DMS 273 (cell line): ENCODE measurements around the gene DTWD2.
"Not testable (repeated sequence)": the region's sequence is repeated elsewhere in the genome, so short reads cannot be mapped to it uniquely, and the experiment has no call there.

Experiments
- DNase-seq: peaks from one replicate; lab custom pipeline; 2025; ENCODE audit not compliant: unreplicated experiment; lab: John Stamatoyannopoulos, UW

The DTWD2 gene

DNA sequence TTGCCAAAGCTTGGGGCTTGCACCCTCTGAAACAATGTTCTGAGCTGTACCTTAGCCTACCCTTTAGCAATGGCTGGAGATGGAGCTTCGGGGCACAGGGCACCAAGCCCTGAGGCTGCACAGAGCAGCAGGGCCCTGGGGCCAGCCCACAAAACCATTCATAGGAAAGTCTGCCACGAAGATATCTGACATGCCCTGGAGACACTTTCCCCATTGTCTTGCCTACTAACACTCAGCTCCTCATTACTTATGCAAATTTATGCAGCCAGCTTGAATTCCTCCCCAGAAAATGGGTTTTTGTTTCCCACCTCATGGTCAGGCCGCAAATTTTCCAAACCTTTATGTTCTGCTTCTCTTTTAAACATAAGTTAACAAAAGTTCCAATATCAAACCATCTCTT, 105.7 kb downstream of the DTWD2 start:
- DNase-seq = no peak

DNA sequence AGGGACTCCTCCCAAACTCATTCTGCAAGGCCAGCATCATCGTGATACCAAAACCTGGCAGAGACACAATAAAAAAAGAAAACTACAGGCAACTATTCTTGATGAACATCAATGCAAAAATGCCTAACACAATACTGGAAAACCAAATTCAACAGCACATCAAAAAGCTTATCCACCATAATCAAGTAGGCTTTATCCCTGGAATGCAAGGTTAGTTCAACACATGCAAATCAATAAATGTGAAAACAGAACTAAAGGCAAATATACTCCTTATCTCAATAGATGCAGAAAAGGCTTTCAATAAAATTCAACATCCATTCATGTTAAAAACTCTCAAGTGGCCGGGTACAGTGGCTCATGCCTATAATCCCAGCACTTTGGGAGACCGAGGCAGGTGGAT, 111.5 kb downstream of the DTWD2 start:
- not testable (repeated sequence) for DNase-seq

DNA sequence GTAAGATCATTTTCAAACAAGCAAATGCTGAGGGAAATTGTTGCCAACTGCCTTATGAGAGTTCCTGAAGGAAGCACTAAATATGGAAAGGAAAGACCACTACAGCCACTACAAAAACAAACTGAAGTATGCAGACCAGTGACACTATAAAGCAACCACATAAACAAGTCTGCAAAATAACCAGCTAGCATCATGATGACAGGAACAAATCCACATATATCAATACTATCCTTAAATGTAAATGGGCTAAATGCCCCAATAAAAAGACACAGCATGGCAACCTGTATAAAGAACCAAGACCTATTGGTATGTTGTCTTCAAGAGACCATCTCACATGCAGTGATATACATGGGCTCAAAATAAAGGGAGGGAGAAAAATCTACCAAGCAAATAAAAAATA, 113.2 kb downstream of the DTWD2 start:
- DNase-seq = no peak

DNA sequence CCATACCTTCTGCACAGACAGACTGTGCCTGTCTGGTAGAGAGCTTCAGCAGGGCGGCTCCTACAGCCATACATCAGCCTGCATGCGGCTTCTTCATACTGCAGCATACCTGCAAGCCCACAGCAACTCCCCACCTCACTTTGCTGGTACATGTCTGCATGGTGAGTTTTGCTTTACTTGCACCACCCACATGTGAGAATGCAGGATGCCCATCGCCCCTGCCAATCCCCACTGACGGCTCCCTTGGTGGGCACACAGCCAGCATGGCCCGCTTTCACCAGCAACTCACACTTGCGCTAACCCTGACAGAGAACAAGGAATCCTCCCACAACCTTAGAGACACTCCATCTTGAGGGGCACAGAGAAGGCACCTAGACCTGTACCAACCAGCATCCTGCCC, 114.9 kb downstream of the DTWD2 start:
- no peak for DNase-seq

DNA sequence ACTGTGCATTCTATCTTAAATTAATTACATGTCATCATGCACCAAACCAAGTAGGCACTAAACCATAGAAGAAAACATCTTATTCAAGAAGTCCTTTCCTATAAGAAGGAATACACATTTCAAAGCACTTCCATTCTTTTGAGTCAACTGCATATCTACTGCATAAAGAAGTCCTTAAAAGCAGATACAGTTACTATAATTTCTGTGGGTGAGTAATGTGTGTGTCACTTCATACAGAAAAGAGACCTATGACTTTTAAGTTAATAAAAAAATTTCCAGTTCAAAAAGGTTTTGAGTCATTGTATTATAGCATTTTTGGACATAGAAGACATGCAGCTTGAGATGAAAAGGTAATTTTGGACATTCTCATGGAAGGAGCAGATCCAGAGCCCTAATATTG, 125.0 kb downstream of the DTWD2 start:
- DNase-seq = no peak

DNA sequence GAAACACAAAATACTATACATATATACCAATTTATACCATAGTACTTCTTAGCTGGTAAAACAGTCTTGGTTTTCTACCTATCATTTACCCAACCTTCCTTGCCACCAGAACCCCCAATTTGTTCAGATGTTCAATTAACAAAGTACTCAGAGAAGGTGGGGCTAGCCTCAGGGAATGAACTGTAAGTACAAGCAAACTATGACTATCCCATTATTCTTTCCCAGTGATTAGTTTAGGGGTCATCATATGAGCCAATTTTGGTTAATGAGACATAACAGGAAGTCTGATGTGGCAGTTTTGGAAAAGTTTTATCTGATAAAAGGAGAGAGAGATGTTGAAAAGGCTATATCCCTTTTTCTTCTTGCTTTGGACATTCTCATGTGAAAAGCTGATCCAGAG, 125.8 kb downstream of the DTWD2 start:
- no peak for DNase-seq

DNA sequence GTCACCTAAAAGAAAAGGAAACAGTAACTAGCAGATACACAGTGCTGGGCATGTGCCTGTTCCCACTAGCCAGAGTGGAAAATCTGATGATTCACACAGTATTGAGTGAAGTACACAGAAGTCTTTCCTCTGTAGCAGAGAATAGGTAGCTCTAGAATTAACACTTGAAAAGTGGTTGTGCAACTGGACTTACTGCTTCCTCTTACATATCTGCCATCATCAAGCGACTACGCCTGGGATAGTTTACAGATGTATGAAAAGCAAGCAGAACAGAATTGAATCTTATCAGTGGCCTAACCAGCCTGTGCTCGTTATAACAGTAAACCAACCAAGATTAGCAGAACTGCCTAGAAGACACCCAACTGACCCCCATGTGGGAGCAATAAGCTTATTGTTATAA, 130.6 kb downstream of the DTWD2 start:
- no peak for DNase-seq

DNA sequence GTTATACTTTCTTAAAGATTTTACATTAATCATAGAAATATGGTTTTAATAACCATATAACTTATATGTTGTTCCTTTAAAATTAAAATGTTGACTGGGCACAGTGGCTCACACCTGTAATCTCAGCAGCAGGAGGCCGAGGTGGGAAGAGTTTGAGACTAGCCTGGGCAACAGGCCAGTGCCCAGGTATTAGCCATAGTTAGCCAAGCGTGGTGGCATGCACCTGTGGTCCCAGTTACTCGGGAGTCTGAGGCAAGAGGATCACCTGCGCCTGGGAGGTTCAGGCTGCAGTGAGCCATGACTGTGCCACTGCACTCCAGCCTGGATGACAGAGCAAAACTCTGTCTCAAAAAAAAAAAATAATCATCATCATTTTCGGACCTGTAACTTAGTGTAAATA, 133.5 kb downstream of the DTWD2 start:
- no peak for DNase-seq

DNA sequence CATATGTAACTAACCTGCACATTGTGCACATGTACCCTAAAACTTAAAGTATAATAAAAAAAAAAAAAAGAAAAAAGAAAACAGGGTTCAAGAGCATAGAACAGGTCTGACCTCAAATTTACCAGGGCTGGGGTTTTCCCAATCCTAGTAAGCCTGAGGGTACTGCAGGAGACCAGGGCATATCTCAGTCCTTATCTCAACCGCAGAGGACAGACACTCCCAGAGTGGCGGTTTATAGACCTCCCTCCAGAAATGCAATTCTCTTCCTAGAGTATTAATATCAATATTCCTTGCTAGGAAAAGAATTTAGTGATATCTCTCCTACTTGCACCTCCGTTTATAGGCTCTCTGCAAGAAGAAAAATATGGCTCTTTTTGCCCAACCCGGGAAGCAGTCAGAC, 136.6 kb downstream of the DTWD2 start:
- DNase-seq = peak; percentile 4

DNA sequence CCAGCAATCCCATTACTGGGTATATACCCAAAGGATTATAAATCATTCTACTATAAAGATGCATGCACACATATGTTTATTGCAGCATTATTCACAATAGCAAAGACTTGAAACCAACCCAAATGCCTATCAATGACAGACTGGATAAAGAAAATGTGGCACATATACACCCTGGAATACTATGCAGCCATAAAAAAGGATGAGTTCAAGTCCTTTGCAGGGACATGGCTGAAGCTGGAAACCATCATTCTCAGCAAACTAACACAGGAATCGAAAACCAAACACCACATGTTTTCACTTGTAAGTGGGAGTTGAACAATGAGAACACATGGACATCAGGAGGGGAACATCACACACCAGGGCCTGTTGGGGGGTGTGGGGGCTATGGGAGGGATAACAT, 138.8 kb downstream of the DTWD2 start:
- not testable (repeated sequence) for DNase-seq

DNA sequence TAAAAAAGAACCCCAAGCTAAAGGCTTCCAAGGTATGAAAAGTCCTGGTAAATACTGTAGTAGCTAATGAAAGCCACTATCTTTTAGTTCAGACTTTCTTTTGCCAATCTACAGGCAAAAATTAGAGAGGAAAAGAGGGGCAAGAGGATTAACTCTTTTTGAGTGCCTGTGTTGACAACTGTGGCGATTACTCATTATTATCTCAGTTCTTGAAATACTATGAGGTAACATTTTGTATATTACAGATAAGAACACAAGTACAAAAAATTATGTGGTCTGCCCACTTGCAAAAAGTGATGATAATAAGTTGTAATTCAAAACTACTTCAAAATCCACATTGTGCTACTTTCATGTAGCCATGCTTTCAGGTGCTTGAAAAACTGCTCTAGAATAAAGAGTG, 144.0 kb downstream of the DTWD2 start:
- no peak for DNase-seq

DNA sequence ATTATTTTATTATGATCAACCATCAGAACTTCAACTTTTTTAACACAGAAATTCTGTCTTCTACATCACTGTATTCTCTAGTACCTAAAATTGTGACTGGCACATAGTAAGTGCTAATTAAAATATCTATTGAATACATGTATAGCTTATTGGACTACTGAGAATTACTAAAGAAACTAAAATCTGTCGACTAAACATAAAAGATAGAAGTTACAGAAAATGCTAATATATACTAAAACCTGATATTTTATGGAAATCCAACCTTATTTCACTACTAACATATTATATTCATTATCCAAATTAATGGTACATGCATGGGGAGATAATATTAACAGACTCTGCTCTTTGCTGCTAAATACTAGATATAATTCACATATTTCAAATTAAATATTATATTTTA, 153.6 kb downstream of the DTWD2 start:
- DNase-seq = no peak

DNA sequence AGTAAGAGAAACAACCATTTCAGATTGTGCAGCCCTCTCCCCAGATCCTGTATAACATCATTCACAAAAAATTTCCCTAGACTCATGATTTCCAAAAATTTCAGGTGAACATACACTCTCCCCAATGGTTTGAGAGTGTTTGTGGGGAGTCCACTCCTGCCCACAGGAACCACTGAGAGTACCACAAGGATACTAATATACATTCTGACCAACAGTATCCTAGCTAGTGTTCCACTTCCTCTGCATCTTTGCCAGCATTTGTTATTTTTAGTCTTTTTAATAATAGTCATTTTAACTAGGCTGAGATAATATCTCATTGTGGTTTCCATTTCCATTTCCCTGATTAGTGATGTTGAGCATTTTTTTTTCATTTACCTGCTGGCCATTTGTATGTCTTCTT, 155.4 kb downstream of the DTWD2 start:
- no peak for DNase-seq

DNA sequence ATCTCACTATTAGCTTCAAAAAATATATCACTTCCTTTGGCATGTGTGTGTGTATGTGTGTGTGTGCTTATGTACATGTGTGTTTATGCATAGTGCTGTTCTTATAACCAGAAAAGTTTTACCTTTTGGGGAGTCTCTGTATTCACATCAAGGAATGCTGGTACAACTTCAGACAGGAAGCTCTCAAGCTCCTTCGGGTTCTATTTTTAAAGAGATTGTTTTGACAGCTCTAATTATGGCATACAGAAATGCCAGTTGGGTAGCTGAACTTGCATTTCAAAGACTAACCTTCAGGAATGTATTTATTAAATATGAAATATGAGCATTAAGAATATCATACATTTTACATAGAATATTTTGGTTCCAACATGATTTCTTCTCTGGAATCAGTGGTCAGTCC, 163.1 kb downstream of the DTWD2 start:
- no peak for DNase-seq

DNA sequence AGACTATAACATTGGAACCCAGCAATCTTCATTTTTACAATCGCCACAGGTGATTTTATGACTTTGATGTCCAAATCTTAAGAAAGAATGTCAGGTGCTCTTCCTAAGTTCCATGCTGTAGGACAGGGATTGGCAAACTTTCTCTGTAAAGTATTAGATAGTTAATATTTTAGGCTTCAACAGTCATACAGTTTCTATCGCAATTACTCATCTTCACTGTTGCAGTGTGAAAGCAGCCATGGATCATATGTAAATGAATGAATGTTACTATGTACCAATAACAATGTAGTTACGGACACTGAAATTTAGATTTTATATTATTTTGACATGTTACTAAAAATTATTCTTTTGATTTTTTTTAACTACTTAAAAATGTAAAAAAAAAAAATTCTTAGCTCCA, 169.7 kb downstream of the DTWD2 start:
- no peak for DNase-seq

DNA sequence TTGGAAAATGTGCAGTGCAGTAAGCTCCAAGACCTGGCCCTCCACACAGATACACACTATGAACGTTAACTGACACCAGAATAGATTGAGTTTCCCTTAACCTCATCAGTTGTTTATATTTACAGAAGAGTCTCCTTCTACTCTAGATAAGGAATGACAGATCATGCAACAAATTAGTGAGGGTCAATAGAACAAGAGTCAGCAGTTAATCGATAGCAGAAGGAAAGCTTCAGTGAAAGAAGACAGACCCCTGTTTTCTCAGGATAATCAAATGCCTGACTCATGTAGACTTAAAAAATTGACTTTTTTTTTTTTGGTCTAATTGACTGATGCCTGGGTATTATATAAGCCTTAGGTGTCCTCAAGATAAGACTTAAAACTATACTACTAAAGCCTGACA, 179.9 kb downstream of the DTWD2 start:
- DNase-seq = no peak

DNA sequence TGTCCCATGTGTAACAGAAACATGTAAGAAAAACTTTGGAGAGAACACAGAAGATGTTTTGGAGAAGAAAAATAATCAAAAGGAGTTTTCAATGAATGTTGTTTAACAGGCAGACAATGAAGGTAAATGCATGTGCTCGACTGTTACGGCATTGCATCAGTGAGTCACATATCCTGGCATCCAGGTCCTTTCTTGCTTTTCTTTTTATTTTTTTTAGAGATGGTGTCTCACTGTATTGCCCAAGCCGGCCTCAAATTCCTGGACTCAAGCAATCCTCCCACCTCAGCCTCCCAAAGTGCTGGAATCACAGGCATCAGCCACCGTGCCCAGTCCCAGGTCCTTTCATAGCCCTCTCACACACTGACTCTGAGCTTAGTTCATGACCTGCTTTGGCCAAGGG, 181.8 kb downstream of the DTWD2 start:
- no peak for DNase-seq

DNA sequence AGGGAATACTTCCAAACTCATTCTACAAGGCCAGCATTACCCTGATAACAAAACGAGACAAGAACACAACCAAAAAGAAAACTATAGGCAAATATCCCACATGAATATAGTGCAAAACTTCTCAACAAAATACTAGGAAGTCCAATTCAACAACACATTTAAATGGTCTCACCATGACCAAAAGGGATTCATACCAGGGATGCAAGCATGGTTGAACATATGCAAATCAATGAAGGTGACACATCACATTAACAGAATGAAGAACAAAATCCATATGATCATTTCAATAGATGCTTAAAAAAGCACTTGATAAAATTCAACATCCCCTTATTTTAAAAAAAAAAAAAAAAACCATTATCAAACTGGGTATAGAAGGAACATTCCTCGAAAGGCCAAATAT, 186.0 kb downstream of the DTWD2 start:
- no peak for DNase-seq

DNA sequence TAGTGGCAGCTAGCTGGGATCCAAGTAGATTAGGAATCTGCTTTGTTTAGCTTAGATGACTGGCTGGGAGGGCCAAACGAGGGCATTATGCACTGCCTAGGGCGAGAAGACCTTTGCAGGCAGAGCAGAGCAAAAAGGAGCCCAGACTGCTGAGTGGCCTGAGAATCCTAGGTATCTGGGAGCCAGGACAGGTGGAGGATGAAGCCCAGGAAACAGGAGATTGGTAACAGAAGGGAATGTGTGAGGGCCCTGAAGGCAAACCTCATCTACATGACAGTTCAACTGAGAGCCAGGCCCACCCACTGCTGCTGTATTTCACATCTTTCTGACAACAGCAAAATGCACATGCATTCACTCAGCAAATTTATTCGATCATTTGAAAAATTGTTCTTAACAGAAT, 192.3 kb downstream of the DTWD2 start:
- DNase-seq = no peak

DNA sequence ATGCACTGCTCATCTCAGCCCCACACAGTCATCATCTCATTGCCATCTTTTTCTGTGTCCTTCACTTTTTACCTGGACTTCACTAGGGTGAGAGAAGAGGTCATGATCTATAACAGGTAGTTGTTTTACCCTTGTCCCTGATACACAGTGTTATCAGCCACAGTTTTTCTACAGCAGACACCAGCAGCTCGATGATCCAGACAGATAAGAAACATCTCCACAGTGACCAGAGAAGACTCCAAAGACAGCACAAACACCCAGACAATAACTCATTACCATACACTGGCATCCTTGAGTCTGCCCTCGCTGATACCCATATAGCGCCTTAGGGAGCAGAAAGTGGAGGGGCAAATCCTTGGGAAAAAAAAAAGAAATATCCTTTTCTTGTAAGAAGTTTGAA, 194.1 kb downstream of the DTWD2 start:
- no peak for DNase-seq

DNA sequence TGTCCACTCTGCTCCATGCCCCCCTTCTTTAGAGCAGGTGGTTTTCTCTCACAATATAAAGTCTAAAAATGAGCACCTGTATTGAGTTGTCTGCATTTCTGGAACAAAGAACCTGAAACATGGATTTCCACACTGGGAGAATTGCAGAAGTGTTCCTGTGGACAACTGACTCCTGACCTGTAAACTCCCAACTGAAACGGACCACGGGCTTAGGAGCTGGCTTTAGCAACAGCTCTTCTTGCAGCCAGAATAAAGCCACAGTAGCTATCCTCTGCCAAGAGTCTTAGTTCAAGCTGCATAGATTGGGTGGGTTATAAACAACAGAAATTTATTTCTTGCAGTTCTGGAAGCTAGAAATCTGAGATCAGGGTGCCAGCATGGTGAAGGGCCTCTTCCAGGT, 194.7 kb downstream of the DTWD2 start:
- no peak for DNase-seq

DNA sequence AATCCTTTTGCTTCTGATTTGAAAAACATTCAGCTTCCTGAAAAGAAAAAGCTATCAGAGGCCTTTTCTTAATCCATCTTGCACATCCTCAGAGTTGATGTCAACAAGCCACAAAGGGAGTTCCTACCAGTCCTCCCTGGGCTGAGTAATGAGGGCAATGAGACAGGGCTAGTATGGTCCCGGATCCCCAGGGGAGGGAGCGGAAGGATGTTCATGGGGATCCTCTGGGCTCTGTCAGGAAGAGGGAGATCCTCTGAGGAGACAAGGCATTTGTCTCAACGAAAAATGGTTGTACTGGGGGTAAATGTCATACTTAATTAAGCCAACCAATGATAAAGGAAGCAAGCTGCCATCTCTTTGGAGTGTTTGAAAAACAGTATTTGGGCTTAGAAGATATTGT, 195.3 kb downstream of the DTWD2 start:
- no peak for DNase-seq

DNA sequence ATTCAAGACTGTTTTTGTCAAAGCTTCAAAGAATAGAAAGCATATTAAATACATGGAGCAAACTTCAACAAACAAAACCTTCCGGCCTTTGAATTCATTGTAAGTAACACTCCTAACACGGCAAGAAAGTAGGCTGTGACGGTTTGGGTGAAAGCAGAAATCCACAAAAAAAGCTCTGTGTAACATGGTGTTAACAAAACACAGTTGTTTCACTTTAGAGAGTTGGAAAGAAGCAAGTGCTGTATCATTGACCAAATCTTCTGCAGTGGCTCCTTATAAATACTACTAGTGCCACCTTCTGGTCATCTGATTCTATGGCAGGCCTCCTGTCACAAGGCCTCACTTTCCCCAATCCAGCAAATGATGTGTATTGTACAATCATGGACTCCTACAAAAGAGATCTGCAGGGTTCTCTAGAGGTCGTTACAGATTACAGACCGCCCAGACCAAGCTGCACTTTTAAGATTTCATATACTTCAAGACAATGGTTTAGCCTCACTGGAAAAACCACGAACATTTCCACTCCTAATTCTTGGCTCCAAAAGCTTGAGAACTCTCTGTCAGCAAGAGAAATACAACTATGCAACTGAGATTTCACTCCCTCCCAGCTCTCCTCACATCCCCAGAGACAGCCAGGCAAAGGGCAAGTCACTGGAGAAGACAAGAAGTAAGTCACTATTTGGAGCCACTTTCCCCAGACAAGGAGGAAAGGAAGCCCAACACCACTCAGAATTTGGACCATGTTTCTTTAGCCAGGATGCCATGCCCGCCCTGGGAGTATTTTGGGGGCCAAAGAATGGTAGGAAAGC, 196.2 kb downstream of the DTWD2 start:
- peak; percentile 82 for DNase-seq
